Transverse colon (tissue), 4 donors: ENCODE data around the gene AMIGO3.

ENCODE experiments used
- CTCF ChIP-seq, 5 experiments: fragments of 200-600 bp in 3 of 5; fragments of 450-650 bp in 2 of 5; sonication (generic) in 3 of 5; IDR thresholded peaks; 1 replicate in 2 of 5; 2 replicates in 3 of 5; pipeline ENCODE4 v1.5.1; 2016 to 2017; ENCODE audit warnings: antibody characterized with exemption in 5 of 5, inconsistent platforms in 3 of 5, mild to moderate bottlenecking in 2 of 5, moderate library complexity in 1 of 5
- POLR2A ChIP-seq: fragments of 450-650 bp; IDR thresholded peaks from one replicate; pipeline ENCODE4 v1.6.1; 2016; ENCODE audit warnings: antibody characterized with exemption, mild to moderate bottlenecking, moderate library complexity
- POLR2AphosphoS5 ChIP-seq, 3 donors: sonication (generic); formaldehyde crosslinking; IDR thresholded peaks; one replicate each; pipeline ENCODE4 v1.6.1; 2016; ENCODE audit warnings: antibody characterized with exemption in 3 of 3

DNA sequence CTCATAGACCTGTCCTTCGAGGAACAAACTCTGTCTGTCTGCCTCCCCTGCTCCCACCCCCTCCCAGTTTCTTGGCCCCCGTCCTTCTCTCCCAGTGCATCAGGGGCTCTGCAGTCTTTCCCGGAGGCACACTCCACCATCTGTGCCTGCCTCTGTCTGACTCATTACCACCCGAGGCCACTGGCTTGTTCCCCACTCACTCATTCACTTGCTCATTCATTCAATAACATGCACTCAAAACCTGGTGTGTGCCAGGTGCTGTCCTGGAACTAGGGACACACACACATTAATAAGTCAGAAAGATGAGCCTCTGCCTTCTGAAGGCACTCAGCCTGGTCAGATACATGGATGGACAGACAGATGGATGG lies 12.4 kb downstream of the AMIGO3 start:
- TF ChIP-seq POLR2A: no peak
- TF ChIP-seq CTCF (IDR thresholded peaks at IDR 0.05): no peak
- no peak for TF ChIP-seq POLR2AphosphoS5 (IDR thresholded peaks at IDR 0.05)
